MM.1S (cell line): ENCODE measurements around the gene SCIMP.

ENCODE experiments used
- EZH2 ChIP-seq: fragments of 300-600 bp; sonication (generic); optimal IDR thresholded peaks from 2 replicates; pipeline ENCODE3; 2017; ENCODE audit warnings: low read depth, mild to moderate bottlenecking, antibody characterized with exemption, low read length, mixed read lengths
- EZH2phosphoT487 ChIP-seq: fragments of 300-600 bp; sonication (generic); IDR thresholded peaks from 2 replicates; pipeline ENCODE4 v1.6.1; 2018; ENCODE audit warnings: antibody characterized with exemption, low read length
- TF ChIP-seq, protein P1 (sequence below): fragments of 300-600 bp; sonication (generic); IDR thresholded peaks from 2 replicates; pipeline ENCODE4 v1.5.1; 2016; ENCODE audit warnings: antibody characterized with exemption, low read length, mixed read lengths

DNA sequence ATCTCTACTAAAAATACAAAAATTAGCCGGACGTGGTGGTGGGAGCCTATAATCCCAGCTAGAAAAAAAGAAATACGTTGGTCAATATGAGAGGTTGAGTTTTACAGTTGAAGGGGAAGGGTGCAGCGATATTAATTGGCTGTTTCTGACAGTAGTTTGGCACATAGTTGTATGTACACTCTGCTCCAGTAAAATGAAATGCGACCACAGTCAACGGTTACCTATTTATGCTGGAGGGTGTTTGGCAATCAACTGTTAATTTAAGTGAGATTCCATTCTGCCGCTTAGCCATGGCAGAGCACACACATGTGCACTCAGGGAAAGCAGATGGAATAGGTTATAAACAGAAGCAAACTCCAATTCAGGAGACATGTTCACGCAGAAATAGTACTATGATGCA lies 33.6 kb downstream of the SCIMP start:
- no peak for TF ChIP-seq EZH2phosphoT487
- TF ChIP-seq, protein P1, sequence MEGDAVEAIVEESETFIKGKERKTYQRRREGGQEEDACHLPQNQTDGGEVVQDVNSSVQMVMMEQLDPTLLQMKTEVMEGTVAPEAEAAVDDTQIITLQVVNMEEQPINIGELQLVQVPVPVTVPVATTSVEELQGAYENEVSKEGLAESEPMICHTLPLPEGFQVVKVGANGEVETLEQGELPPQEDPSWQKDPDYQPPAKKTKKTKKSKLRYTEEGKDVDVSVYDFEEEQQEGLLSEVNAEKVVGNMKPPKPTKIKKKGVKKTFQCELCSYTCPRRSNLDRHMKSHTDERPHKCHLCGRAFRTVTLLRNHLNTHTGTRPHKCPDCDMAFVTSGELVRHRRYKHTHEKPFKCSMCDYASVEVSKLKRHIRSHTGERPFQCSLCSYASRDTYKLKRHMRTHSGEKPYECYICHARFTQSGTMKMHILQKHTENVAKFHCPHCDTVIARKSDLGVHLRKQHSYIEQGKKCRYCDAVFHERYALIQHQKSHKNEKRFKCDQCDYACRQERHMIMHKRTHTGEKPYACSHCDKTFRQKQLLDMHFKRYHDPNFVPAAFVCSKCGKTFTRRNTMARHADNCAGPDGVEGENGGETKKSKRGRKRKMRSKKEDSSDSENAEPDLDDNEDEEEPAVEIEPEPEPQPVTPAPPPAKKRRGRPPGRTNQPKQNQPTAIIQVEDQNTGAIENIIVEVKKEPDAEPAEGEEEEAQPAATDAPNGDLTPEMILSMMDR = no peak
- TF ChIP-seq EZH2 = no peak
